Sigmoid colon (tissue), 7 donors: ENCODE data around the gene ITM2B. TPM values are rescaled to one million over a fixed set of nuclear protein-coding genes. Genes with fewer than 3 reads are reported as not detected.
"Not testable (repeated sequence)": the region's sequence is repeated elsewhere in the genome, so short reads cannot be mapped to it uniquely, and the experiment has no call there.

Experiments
- DNase-seq: peaks from one replicate; pipeline ENCODE4 v3.0.0-alpha.2; 2019
- H3K27ac ChIP-seq, 4 donors: fragments of 200-600 bp; sonication (generic); one replicate each; pipeline ENCODE4 v1.5.1; 2016 to 2019; ENCODE audit warnings: mild to moderate bottlenecking in 1 of 4
- H3K27me3 ChIP-seq, 3 donors: fragments of 200-600 bp; sonication (generic); one replicate each; pipeline ENCODE4 v1.5.1; 2019; ENCODE audit warnings: mild to moderate bottlenecking in 1 of 3
- H3K36me3 ChIP-seq, 4 donors: fragments of 200-600 bp; sonication (generic); one replicate each; pipeline ENCODE4 v1.5.1; 2016 to 2019
- H3K4me1 ChIP-seq, 4 donors: fragments of 200-600 bp; sonication (generic); one replicate each; pipeline ENCODE4 v1.5.1; 2017 to 2019
- H3K4me3 ChIP-seq, 4 donors: fragments of 200-600 bp; sonication (generic); one replicate each; pipeline ENCODE4 v1.5.1; 2017 to 2019; ENCODE audit warnings: mild to moderate bottlenecking in 2 of 4, moderate library complexity in 1 of 4
- H3K9me3 ChIP-seq, 4 donors: fragments of 200-600 bp in 3 of 4; sonication (generic) in 3 of 4; one replicate each; pipeline versions ENCODE4 v1.5.1 to v1.6.1; 2013 to 2019
- CTCF ChIP-seq, 4 experiments: fragments of 450-650 bp in 3 of 4; fragments of 200-600 bp in 1 of 4; IDR thresholded peaks; one replicate each; pipeline ENCODE4 v1.5.1; 2016 to 2019; ENCODE audit warnings: antibody characterized with exemption in 4 of 4, mild to moderate bottlenecking in 3 of 4, moderate library complexity in 2 of 4
- EP300 ChIP-seq, 4 donors: sonication (generic); formaldehyde crosslinking; IDR thresholded peaks; one replicate each; pipeline ENCODE4 v1.6.1; 2017; ENCODE audit warnings: antibody characterized with exemption in 4 of 4
- POLR2A ChIP-seq, 2 donors: fragments of 450-650 bp; IDR thresholded peaks; one replicate each; pipeline ENCODE4 v1.6.1; 2016; ENCODE audit warnings: antibody characterized with exemption in 2 of 2, mild to moderate bottlenecking in 2 of 2, moderate library complexity in 2 of 2
- POLR2AphosphoS5 ChIP-seq, 4 donors: sonication (generic); formaldehyde crosslinking; IDR thresholded peaks; one replicate each; pipeline ENCODE4 v1.6.1; 2017; ENCODE audit warnings: antibody characterized with exemption in 4 of 4
- WGBS, 2 donors: extraction: QIAGEN DNeasy Blood & Tissue Kit; methylation state at CpG; one replicate each; pipeline ENCODE4 v1.1.7; 2013; 5-methylcytosine and 5-hydroxymethylcytosine counted together
- intact Hi-C: fragments of 100-400 bp; cut with DNase I; formaldehyde crosslinking; loops from one replicate; pipeline ENCODE4 v1.15.1; 2023
- polyA plus RNA-seq, 3 donors: library from polyadenylated mRNA; stranded (reverse); fragments of 200-250 nt; gene quantifications; one replicate each; pipeline ENCODE4 v1.2.3, GENCODE V29; 2013
- total RNA-seq, 4 donors: library from RNA; depleted of rRNA; stranded (reverse); fragments of >200 nt; gene quantifications; one replicate each; pipeline ENCODE4 v1.1.0, GENCODE V29; 2016
- donor health status: healthy with polysubstance abuse.
- donor health status: Bipolar disorder and iron deficiency.
- donor health status: healthy.

ITM2B gene
- total and polyA plus RNA-seq, 7 donors, result 147 to 478 (median 285) TPM

GRCh38 chr13:48199404-48199946 is 33.5 kb upstream of the ITM2B start:
- DNase-seq, result no peak
- intact Hi-C loops, result no loop called here
- TF ChIP-seq POLR2A (IDR thresholded peaks at IDR 0.05), result no peak
- no peak for TF ChIP-seq EP300 (IDR thresholded peaks at IDR 0.05)
- TF ChIP-seq POLR2AphosphoS5 (IDR thresholded peaks at IDR 0.05), result no peak
- TF ChIP-seq CTCF (IDR thresholded peaks at IDR 0.05), result no peak
- no peak overlapping the region for H3K4me3 ChIP-seq
- H3K36me3 ChIP-seq, result no peaks in the 10 kb centered on the region
- no peaks in the 10 kb centered on the region for H3K9me3 ChIP-seq
- H3K27ac ChIP-seq, result no peak overlapping the region
- H3K4me1 ChIP-seq, result no peaks in the 10 kb centered on the region
- WGBS, 2 donors, result 59 to 60% methylated on average over 4 of the region's 4 CpGs
- no peaks in the 10 kb centered on the region for H3K27me3 ChIP-seq

DNA sequence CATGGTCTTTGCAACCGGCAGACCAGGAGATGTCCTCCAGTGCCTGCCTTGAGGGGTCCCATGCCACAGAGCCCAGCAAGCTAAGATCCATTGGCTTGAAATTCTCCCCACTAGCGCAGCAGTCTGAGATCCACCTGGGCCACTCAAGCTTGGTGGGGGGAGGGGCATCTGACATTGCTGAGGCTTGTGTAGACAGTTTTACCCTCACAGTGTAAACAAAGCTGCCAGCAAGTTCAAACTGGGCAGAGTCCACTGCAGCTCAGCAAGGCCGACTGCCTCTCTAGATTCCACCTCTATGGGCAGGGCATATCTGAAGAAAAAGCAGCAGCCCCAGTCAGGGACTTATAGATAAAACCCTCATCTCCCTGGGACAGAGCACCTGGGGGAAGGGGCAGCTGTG is 32.0 kb upstream of the ITM2B start:
- no peak overlapping the region for H3K27ac ChIP-seq
- no peaks in the 10 kb centered on the region for H3K9me3 ChIP-seq
- no peaks in the 10 kb centered on the region for H3K4me1 ChIP-seq
- DNase-seq, result no peak
- TF ChIP-seq EP300 (IDR thresholded peaks at IDR 0.05), result no peak
- no peak for TF ChIP-seq CTCF (IDR thresholded peaks at IDR 0.05)
- no peak for TF ChIP-seq POLR2AphosphoS5 (IDR thresholded peaks at IDR 0.05)
- TF ChIP-seq POLR2A (IDR thresholded peaks at IDR 0.05), result no peak
- H3K36me3 ChIP-seq, result no peaks in the 10 kb centered on the region
- intact Hi-C loops, result no loop called here
- H3K27me3 ChIP-seq, result no peaks in the 10 kb centered on the region
- H3K4me3 ChIP-seq, result no peak overlapping the region
- WGBS, 2 donors, result 60 to 78% methylated on average over 3 of the region's 3 CpGs

GRCh38 chr13:48207207-48207606 is 25.8 kb upstream of the ITM2B start:
- H3K4me3 ChIP-seq, H3K36me3 ChIP-seq, DNase-seq, H3K27ac ChIP-seq, H3K9me3 ChIP-seq, H3K27me3 ChIP-seq, intact Hi-C loops, H3K4me1 ChIP-seq: not testable (repeated sequence)
- 90 to 91% methylated on average over 4 of the region's 4 CpGs for WGBS, 2 donors

GRCh38 chr13:48210178-48210577 is 22.8 kb upstream of the ITM2B start:
- Histone ChIP-seq H3K36me3 (no peaks in the 10 kb centered on the region), H3K4me1 (no peaks in the 10 kb centered on the region), H3K27ac (no peak overlapping the region), H3K9me3 (no peaks in the 10 kb centered on the region), H3K4me3 (no peak overlapping the region), H3K27me3 (no peaks in the 10 kb centered on the region)
- intact Hi-C loops, result no loop called here
- WGBS, 2 donors, result 77 to 81% methylated on average over 3 of the region's 3 CpGs
- TF ChIP-seq CTCF (IDR thresholded peaks at IDR 0.05), result no peak
- TF ChIP-seq EP300 (IDR thresholded peaks at IDR 0.05), result no peak
- no peak for TF ChIP-seq POLR2AphosphoS5 (IDR thresholded peaks at IDR 0.05)
- TF ChIP-seq POLR2A (IDR thresholded peaks at IDR 0.05), result no peak
- no peak for DNase-seq

DNA sequence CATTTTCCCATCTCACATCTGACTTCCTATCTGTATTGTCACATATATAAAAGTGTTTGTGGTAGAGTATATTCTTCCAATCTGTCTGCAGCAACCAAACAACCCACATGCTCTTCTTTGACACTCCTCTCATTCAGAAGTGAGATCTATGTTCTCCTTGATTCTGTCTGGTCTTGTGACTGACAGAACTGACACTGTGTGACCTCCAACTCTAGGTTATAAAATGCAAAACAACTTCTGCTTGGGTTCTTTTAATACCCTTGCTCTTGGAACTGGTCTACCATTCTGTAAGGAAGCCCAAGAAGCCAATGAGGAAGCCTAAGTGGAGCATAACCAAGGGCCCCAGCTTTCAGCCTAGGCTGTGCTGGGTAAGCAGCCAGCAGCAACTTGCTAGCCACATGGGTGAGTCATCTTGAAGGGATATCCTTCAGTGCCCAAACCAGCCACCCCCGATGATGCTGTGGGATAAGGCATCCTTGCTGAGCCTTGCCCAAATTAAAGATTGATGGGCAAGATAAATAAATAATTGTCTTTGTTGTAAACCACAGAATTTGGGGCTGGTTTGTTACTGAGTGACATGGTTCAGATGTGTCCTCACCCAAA is 18.4 kb upstream of the ITM2B start:
- intact Hi-C loops, result no loop called here
- WGBS, 2 donors, result 77 to 83% methylated on average over 1 of the region's 1 CpG
- peaks cover 0 to 2% (median 0%) of the 10 kb centered on the region in 4 donors for H3K4me1 ChIP-seq

GRCh38 chr13:48215511-48216203 is 17.3 kb upstream of the ITM2B start:
- H3K36me3 ChIP-seq, DNase-seq, H3K9me3 ChIP-seq, intact Hi-C loops, H3K27ac ChIP-seq, H3K27me3 ChIP-seq, H3K4me3 ChIP-seq, H3K4me1 ChIP-seq: not testable (repeated sequence)
- 33 to 82% methylated on average over 1 of the region's 1 CpG for WGBS, 2 donors

More for the DNA sequence above, 18.4 kb upstream of the ITM2B start:
- no peaks in the 10 kb centered on the region for H3K27me3 ChIP-seq
- H3K27ac ChIP-seq, result no peak overlapping the region
- TF ChIP-seq EP300 (IDR thresholded peaks at IDR 0.05) (no peak), POLR2AphosphoS5 (IDR thresholded peaks at IDR 0.05) (no peak), CTCF (IDR thresholded peaks at IDR 0.05) (no peak), POLR2A (IDR thresholded peaks at IDR 0.05) (no peak)
- no peak overlapping the region for H3K4me3 ChIP-seq
- no peaks in the 10 kb centered on the region for H3K36me3 ChIP-seq
- DNase-seq, result no peak
- H3K9me3 ChIP-seq, result no peaks in the 10 kb centered on the region
